ENCODE results near the gene SMAD5.

The SMAD5 gene

DNA sequence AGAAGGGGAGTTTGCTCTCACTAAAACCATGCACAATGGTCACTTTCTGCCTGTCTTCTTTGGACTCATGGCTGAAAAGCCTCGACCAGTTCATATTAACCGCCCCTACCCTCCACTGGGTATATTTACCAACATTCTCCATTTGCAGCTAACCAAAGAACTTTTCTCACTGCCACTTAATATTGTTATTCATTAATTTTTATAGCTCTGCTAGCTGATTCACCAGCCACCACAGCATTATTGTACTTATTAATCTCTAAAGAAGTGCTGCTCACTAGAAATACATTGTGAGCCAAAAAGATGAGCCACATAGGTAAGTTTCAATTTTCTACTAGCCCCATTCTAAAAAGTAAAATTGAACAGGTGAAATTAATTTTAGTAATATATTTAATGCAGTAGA, 93.8 kb downstream of the SMAD5 start:
- DNase-seq = no peak

DNA sequence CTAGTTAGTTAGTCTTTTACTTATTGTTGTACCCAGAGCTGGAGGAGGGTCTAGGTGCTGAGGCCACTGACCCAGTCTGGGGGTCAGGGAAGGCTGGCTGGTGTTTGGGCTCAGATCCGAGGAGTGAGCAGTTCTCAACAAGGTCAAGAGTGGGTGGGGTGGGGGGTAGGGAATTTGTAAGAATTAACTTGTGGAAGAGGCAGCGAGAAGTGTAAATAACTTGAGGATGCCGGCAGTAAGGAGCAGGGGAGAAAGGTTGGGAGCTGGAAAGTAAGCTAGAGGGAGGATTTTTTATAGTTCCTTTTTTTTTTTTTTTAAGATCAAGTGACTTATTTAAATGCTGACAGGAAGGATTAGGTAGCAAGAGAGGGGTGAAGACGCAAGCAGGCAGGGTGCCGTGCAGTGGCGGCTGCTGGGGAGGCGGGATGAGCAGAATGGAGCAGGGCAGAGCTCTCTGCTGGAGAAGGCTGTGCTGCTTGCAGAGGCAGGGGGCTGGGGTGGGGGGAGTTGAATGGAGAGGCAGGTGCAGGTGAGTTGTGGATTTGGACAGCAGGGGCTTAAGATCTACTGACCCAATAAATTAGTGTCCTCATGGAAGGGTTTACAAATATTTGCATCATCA, 95.6 kb downstream of the SMAD5 start:
- DNase-seq = no peak

DNA sequence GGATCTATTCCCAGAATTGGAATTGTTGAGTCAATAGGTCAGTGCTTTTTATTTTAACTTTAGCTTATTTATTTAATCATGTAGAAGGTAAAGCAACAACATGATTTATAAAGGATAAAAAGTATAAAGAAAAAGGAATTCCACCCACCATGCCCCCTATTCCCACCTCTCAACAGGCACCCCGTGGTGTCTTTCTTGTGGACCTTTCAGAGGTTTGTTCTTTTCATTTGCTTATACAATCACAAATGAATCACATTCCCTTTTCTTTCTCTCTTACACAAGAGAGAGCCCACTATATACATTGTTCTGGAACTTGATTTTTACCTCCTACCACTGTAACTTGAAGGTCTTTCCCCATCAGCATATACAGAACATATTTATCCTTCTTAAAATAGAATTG, 97.5 kb downstream of the SMAD5 start:
- DNase-seq = no peak

DNA sequence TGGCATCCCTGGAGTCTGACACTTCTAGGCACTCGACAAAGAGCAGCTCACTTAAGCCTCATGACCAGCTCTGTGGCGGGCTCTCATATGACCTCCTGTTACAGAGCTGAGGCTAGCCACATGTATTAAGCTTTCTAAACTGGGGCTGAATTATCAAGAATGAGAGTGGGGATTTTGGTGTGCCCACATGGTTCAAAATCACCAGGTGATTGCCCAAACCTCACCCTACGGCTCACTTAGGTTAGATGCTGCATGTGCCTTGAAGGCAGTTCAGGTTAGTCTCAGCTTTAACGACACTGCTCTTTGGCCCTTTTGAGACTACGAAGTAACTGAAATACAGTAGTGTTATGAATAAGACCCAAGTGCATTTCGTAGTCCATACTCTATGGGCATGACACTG, 99.7 kb downstream of the SMAD5 start:
- no peak for DNase-seq
